ENCODE data around the gene EFCC1. TPM values are rescaled to one million over a fixed set of nuclear protein-coding genes. Genes with fewer than 3 reads are reported as not detected.
"Not testable (repeated sequence)": the region's sequence is repeated elsewhere in the genome, so short reads cannot be mapped to it uniquely, and the experiment has no call there.

Gene EFCC1
- total RNA-seq, 1 donor from 2014 or later = 1.7 TPM

GRCh38 chr3:129063841-129064482, 62.9 kb downstream of the EFCC1 start:
- DNase-seq (ENCODE audit: low spot score) = no peak
- intact Hi-C loops (cut with DNase I) = no loop called here

- peak; percentile 63 for DNase-seq (ENCODE audit: low spot score)
Observed at GRCh38 chr3:129065016-129065719, 64.1 kb downstream of the EFCC1 start.

GRCh38 chr3:129065720-129066073, 64.6 kb downstream of the EFCC1 start:
- intact Hi-C loops (cut with DNase I) = no loop called here
- peak; percentile 0 for DNase-seq (ENCODE audit: low spot score)

More at GRCh38 chr3:129065016-129065719, 64.1 kb downstream of the EFCC1 start:
- intact Hi-C loops (cut with DNase I) = no loop called here

GRCh38 chr3:129067719-129068118, 66.6 kb downstream of the EFCC1 start:
- DNase-seq (ENCODE audit: low spot score); intact Hi-C loops (cut with DNase I): not testable (repeated sequence)

GRCh38 chr3:129068291-129068886, 67.3 kb downstream of the EFCC1 start:
- no peak for DNase-seq (ENCODE audit: low spot score)
- intact Hi-C loops (cut with DNase I) = no loop called here

- DNase-seq (ENCODE audit: low spot score); intact Hi-C loops (cut with DNase I): not testable (repeated sequence)
Observed at GRCh38 chr3:129069313-129070085, 68.4 kb downstream of the EFCC1 start.

- intact Hi-C loops (cut with DNase I) = no loop called here
Observed at GRCh38 chr3:129070086-129070885, 69.2 kb downstream of the EFCC1 start.

GRCh38 chr3:129077222-129077621, 76.1 kb downstream of the EFCC1 start:
- intact Hi-C loops (cut with DNase I) = no loop called here
- DNase-seq (ENCODE audit: low spot score) = no peak

More at GRCh38 chr3:129070086-129070885, 69.2 kb downstream of the EFCC1 start:
- no peak for DNase-seq (ENCODE audit: low spot score)

GRCh38 chr3:129078510-129078909, 77.4 kb downstream of the EFCC1 start:
- no peak for DNase-seq (ENCODE audit: low spot score)

GRCh38 chr3:129081503-129081902, 80.4 kb downstream of the EFCC1 start:
- DNase-seq (ENCODE audit: low spot score) = no peak
- intact Hi-C loops (cut with DNase I) = loop anchor here (10.0 kb wide), 1 partner anchor 107 kb away; no protein-coding TSS in a partner anchor

More at GRCh38 chr3:129078510-129078909, 77.4 kb downstream of the EFCC1 start:
- intact Hi-C loops (cut with DNase I) = no loop called here

GRCh38 chr3:129082026-129082425, 80.9 kb downstream of the EFCC1 start:
- intact Hi-C loops (cut with DNase I) = loop anchor here (10.0 kb wide), 1 partner anchor 107 kb away; no protein-coding TSS in a partner anchor
- DNase-seq (ENCODE audit: low spot score) = no peak

- no peak for DNase-seq (ENCODE audit: low spot score)
- intact Hi-C loops (cut with DNase I) = loop anchor here (10.0 kb wide), 1 partner anchor 110 kb away; no protein-coding TSS in a partner anchor
Observed at GRCh38 chr3:129084501-129084900, 83.4 kb downstream of the EFCC1 start.

- DNase-seq (ENCODE audit: low spot score) = no peak
Observed at GRCh38 chr3:129085165-129085715, 84.1 kb downstream of the EFCC1 start.

GRCh38 chr3:129085818-129086217, 84.7 kb downstream of the EFCC1 start:
- intact Hi-C loops (cut with DNase I) = loop anchor here (5.0 to 10.0 kb wide), 2 partner anchors 34 to 111 kb away; no protein-coding TSS in a partner anchor
- DNase-seq (ENCODE audit: low spot score) = no peak

More at GRCh38 chr3:129085165-129085715, 84.1 kb downstream of the EFCC1 start:
- intact Hi-C loops (cut with DNase I) = loop anchor here (5.0 to 10.0 kb wide), 2 partner anchors 33 to 110 kb away; no protein-coding TSS in a partner anchor

GRCh38 chr3:129087138-129087702, 86.1 kb downstream of the EFCC1 start:
- intact Hi-C loops (cut with DNase I) = loop anchor here (5.0 to 10.0 kb wide), 2 partner anchors 35 to 112 kb away; no protein-coding TSS in a partner anchor
- no peak for DNase-seq (ENCODE audit: low spot score)

GRCh38 chr3:129087904-129088303, 86.8 kb downstream of the EFCC1 start:
- intact Hi-C loops (cut with DNase I) = loop anchor here (5.0 to 10.0 kb wide), 2 partner anchors 36 to 113 kb away; no protein-coding TSS in a partner anchor
- DNase-seq (ENCODE audit: low spot score) = not testable (repeated sequence)

- not testable (repeated sequence) for DNase-seq (ENCODE audit: low spot score)
- intact Hi-C loops (cut with DNase I) = loop anchor here (5.0 to 10.0 kb wide), 2 partner anchors 36 to 114 kb away; no protein-coding TSS in a partner anchor
Observed at GRCh38 chr3:129088312-129088711, 87.2 kb downstream of the EFCC1 start.

All from cardiac septum (tissue), 1 donor.